GM12873 (cell line): ENCODE measurements around the gene ZFP36L2.

Source experiments
- CTCF ChIP-seq: IDR thresholded peaks from 2 replicates; pipeline ENCODE4 v1.5.1; 2012; ENCODE audit warnings: low read depth, mild to moderate bottlenecking, moderate library complexity, low read length, control low read depth; ENCODE audit not compliant: insufficient read depth; ENCODE audit errors: missing control alignments

The ZFP36L2 gene

GRCh38 chr2:43248621-43249020 is 22.2 kb upstream of the ZFP36L2 start:
- no peak for TF ChIP-seq CTCF

- no peak for TF ChIP-seq CTCF
Observed at GRCh38 chr2:43246641-43247040, 20.2 kb upstream of the ZFP36L2 start.

GRCh38 chr2:43241558-43241957 is 15.2 kb upstream of the ZFP36L2 start:
- no peak for TF ChIP-seq CTCF

- no peak for TF ChIP-seq CTCF
Observed at GRCh38 chr2:43240766-43241150, 14.4 kb upstream of the ZFP36L2 start.

- TF ChIP-seq CTCF = peak; percentile 3
Observed at GRCh38 chr2:43239981-43240765, 13.8 kb upstream of the ZFP36L2 start.

GRCh38 chr2:43238813-43239212 is 12.4 kb upstream of the ZFP36L2 start:
- TF ChIP-seq CTCF = no peak

GRCh38 chr2:43238176-43238575 is 11.8 kb upstream of the ZFP36L2 start:
- no peak for TF ChIP-seq CTCF
